HCT116 (cell line): ENCODE data around the gene ABCA1. TPM values are rescaled to one million over a fixed set of nuclear protein-coding genes. Genes with fewer than 3 reads are reported as not detected.

Experiments
- ATAC-seq: fragments of 200-7000 bp; cut with Tn5 transposase; 2 replicates; pipeline ENCODE4 v1.9.1; 2020; ENCODE audit warnings: mild to moderate bottlenecking, moderate library complexity
- BruUV-seq: library from RNA; stranded (reverse); fragments of 400-500 nt; replicated peaks from 2 replicates; lab custom pipeline; 2021; lab: Mats Ljungman, UMichigan
- CTCF ChIA-PET: fragments of 300-600 bp; sonication (Branson Sonifier 250); formaldehyde crosslinking; loops from one replicate; lab custom pipeline; 2021; ENCODE audit warnings: antibody characterized with exemption; lab: Charles Lee
- POLR2A ChIA-PET: fragments of 300-600, 350-600 bp; sonication (Branson Sonifier 250); formaldehyde crosslinking; loops from one replicate; lab custom pipeline; 2021; ENCODE audit warnings: antibody characterized with exemption; lab: Charles Lee
- RAD21 ChIA-PET, 2 experiments: fragments of 300-600 bp; sonication (Branson Sonifier 250); formaldehyde crosslinking; loops; one replicate each; lab custom pipeline; 2023; ENCODE audit warnings: low total read pairs in 2 of 2; ENCODE audit not compliant: uncharacterized antibody in 2 of 2, unreplicated experiment in 2 of 2, low non-redundant PET in 1 of 2; lab: Charles Lee
- DNase-seq: peaks from one replicate; pipeline ENCODE4 v3.0.0-alpha.2; 2010; ENCODE audit warnings: low read depth, low spot score
- H2AFZ ChIP-seq: fragments of 200-600 bp; shearing (Covaris generic), sonication (generic); 2 replicates; pipeline ENCODE4 v1.6.1; 2017; ENCODE audit warnings: low read depth, mixed run types, mixed read lengths, antibody characterized with exemption, low read length; ENCODE audit not compliant: poor library complexity, severe bottlenecking
- H3K27ac ChIP-seq: 2 replicates; pipeline ENCODE4 v1.5.1; 2012; ENCODE audit warnings: low read depth, low read length
- H3K27me3 ChIP-seq: fragments of 200-600 bp; sonication (generic); 2 replicates; pipeline ENCODE4 v1.6.1; 2016; ENCODE audit warnings: mixed run types, low read length, mixed read lengths; ENCODE audit not compliant: insufficient read depth
- H3K36me3 ChIP-seq, 2 experiments: fragments of 200-500 bp in 1 of 2; fragments of 200-600 bp in 1 of 2; sonication (Bioruptor generic) in 1 of 2; sonication (generic) in 1 of 2; 2 replicates each; pipeline versions ENCODE4 v1.5.1 to v1.6.1; 2014 to 2016; ENCODE audit warnings: low read length in 2 of 2, inconsistent platforms in 1 of 2, mixed read lengths in 1 of 2, mixed run types in 1 of 2; ENCODE audit not compliant: insufficient read depth in 2 of 2, control insufficient read depth in 1 of 2
- H3K4me1 ChIP-seq, 2 experiments: fragments of 200-600 bp in 1 of 2; sonication (generic) in 1 of 2; 2 replicates each; pipeline versions ENCODE4 v1.5.1 to v1.6.1; 2012 to 2017; ENCODE audit warnings: low read length in 2 of 2, inconsistent platforms in 1 of 2, mild to moderate bottlenecking in 1 of 2, mixed read lengths in 1 of 2, mixed run types in 1 of 2, moderate library complexity in 1 of 2; ENCODE audit not compliant: insufficient read depth in 2 of 2, control insufficient read depth in 1 of 2
- H3K4me2 ChIP-seq: fragments of 200-600 bp; sonication (generic); 2 replicates; pipeline ENCODE4 v1.6.1; 2017; ENCODE audit warnings: mixed run types, low read length, mixed read lengths
- H3K4me3 ChIP-seq, 2 experiments: fragments of 200-600 bp in 1 of 2; sonication (generic) in 1 of 2; replicated peaks in 1 of 2; 2 replicates each; pipeline ENCODE4 v1.5.1; 2011 to 2016; ENCODE audit warnings: low read length in 2 of 2, control low read depth in 1 of 2, low read depth in 1 of 2, mild to moderate bottlenecking in 1 of 2, mixed read lengths in 1 of 2, mixed run types in 1 of 2
- H3K79me2 ChIP-seq: fragments of 200-600 bp; sonication (generic); 2 replicates; pipeline ENCODE4 v1.6.1; 2017; ENCODE audit warnings: mild to moderate bottlenecking, mixed run types, low read length, moderate library complexity, mixed read lengths; ENCODE audit not compliant: insufficient read depth
- H3K9ac ChIP-seq: fragments of 200-600 bp; sonication (generic); 2 replicates; pipeline ENCODE4 v1.6.1; 2016; ENCODE audit warnings: low read length, mixed read lengths
- H3K9me2 ChIP-seq: fragments of 200-600 bp; sonication (generic), shearing (Covaris generic); 2 replicates; pipeline ENCODE4 v1.6.1; 2017; ENCODE audit warnings: mixed run types, mild to moderate bottlenecking, moderate library complexity; ENCODE audit not compliant: insufficient read depth
- H3K9me3 ChIP-seq, 2 experiments: fragments of 200-500 bp in 1 of 2; fragments of 200-600 bp in 1 of 2; sonication (Bioruptor generic) in 1 of 2; sonication (generic) in 1 of 2; 2 replicates each; pipeline ENCODE4 v1.6.1; 2014 to 2017; ENCODE audit warnings: low read length in 2 of 2, mixed read lengths in 2 of 2, inconsistent platforms in 1 of 2, low read depth in 1 of 2, mild to moderate bottlenecking in 1 of 2, mixed run types in 1 of 2, moderate library complexity in 1 of 2; ENCODE audit not compliant: control insufficient read depth in 1 of 2, insufficient read depth in 1 of 2
- H4K20me1 ChIP-seq: fragments of 200-600 bp; sonication (generic), shearing (Covaris generic); 2 replicates; pipeline ENCODE4 v1.6.1; 2017; ENCODE audit warnings: mixed run types, mild to moderate bottlenecking, moderate library complexity; ENCODE audit not compliant: insufficient read depth
- CBX3 ChIP-seq: IDR thresholded peaks from 2 replicates; pipeline ENCODE4 v1.6.1; 2012; ENCODE audit warnings: low read depth
- EGR1 ChIP-seq: IDR thresholded peaks from 2 replicates; pipeline ENCODE4 v1.6.1; 2012; ENCODE audit warnings: low read depth
- ELF1 ChIP-seq: IDR thresholded peaks from 2 replicates; pipeline ENCODE4 v1.6.1; 2012; ENCODE audit warnings: low read depth, borderline replicate concordance
- EZH2 ChIP-seq: fragments of 200-600 bp; sonication (generic); IDR thresholded peaks from 2 replicates; pipeline ENCODE4 v1.6.1; 2017; ENCODE audit warnings: antibody characterized with exemption, mixed run types
- EZH2phosphoT487 ChIP-seq: fragments of 200-600 bp; IDR thresholded peaks from 2 replicates; pipeline ENCODE4 v1.6.1; 2018; ENCODE audit warnings: antibody characterized with exemption, borderline replicate concordance
- POLR2A ChIP-seq: IDR thresholded peaks from 2 replicates; pipeline ENCODE4 v1.7.0; 2011; ENCODE audit warnings: borderline replicate concordance; ENCODE audit not compliant: insufficient read depth, insufficient read length; ENCODE audit errors: extremely low read depth
- RAD21 ChIP-seq: IDR thresholded peaks from 2 replicates; pipeline ENCODE4 v1.6.1; 2012; ENCODE audit warnings: low read depth, mild to moderate bottlenecking
- SP1 ChIP-seq: IDR thresholded peaks from 2 replicates; pipeline ENCODE4 v1.6.1; 2012; ENCODE audit warnings: low read depth
- SRF ChIP-seq: IDR thresholded peaks from 2 replicates; pipeline ENCODE4 v1.6.1; 2012; ENCODE audit warnings: low read depth
- ZNF274 ChIP-seq: fragments of 200-500 bp; sonication (Bioruptor generic); IDR thresholded peaks from 2 replicates; pipeline ENCODE4 v1.6.1; 2014; ENCODE audit warnings: mild to moderate bottlenecking, low read depth, low read length, inconsistent platforms
- intact Hi-C: fragments of 100-400 bp; cut with micrococcal nuclease; formaldehyde crosslinking; loops from 2 replicates; pipeline ENCODE4 v1.10.0; 2022
- total RNA-seq: library from RNA; stranded (reverse); gene quantifications from one replicate; pipeline ENCODE4 v1.2.1, GENCODE V29; 2021; ENCODE audit not compliant: unreplicated experiment
- TF ChIP-seq, protein P1 (sequence below): IDR thresholded peaks from 2 replicates; pipeline ENCODE4 v1.6.1; 2011; ENCODE audit warnings: mild to moderate bottlenecking, low read length, moderate library complexity; ENCODE audit not compliant: insufficient replicate concordance; ENCODE audit errors: extremely low read depth

ABCA1 gene
- total RNA-seq, 1 experiment from 2014 or later, result 0.89 TPM

DNA sequence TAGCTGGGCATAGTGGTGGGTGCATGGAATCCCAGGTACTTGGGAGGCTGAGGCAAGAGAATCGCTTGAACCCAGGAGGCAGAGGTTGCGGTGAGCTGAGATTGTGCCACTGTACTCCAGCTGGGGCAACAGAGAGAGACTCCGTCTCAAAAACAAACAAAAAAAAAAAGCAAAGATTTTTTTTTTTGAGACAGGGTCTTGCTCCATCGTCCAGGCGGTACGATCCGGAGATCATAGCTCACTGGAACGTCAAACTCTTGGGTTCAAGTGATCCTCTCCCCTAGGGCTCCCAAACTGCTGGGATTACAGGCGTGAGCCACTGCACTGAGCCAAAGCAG is 37.6 kb downstream of the ABCA1 start:
- ChIA-PET POLR2A (no interaction called here), CTCF (no interaction called here), RAD21 (no interaction called here)
- DNase-seq (no peak), ATAC-seq (no peak)
- no peak overlapping the region for H3K27ac ChIP-seq
- intact Hi-C loops, result no loop called here
- no peaks in the 10 kb centered on the region; the same call in 1 of the 2 replicates for H3K27me3 ChIP-seq
- TF ChIP-seq POLR2A (no peak), EZH2 (no peak)
- no peak overlapping the region for H3K9ac ChIP-seq
- no peaks in the 10 kb centered on the region for H3K9me3 ChIP-seq
- no peak overlapping the region for H3K4me3 ChIP-seq
- no peak overlapping the region for H2AFZ ChIP-seq
- H4K20me1 ChIP-seq, result no peaks in the 10 kb centered on the region
- no peaks in the 10 kb centered on the region for H3K4me1 ChIP-seq
- H3K79me2 ChIP-seq, result no peaks in the 10 kb centered on the region
- BruUV-seq, result no TSS peak
- no peaks in the 10 kb centered on the region for H3K36me3 ChIP-seq
- H3K4me2 ChIP-seq, result no peak overlapping the region
- no peaks in the 10 kb centered on the region for H3K9me2 ChIP-seq

DNA sequence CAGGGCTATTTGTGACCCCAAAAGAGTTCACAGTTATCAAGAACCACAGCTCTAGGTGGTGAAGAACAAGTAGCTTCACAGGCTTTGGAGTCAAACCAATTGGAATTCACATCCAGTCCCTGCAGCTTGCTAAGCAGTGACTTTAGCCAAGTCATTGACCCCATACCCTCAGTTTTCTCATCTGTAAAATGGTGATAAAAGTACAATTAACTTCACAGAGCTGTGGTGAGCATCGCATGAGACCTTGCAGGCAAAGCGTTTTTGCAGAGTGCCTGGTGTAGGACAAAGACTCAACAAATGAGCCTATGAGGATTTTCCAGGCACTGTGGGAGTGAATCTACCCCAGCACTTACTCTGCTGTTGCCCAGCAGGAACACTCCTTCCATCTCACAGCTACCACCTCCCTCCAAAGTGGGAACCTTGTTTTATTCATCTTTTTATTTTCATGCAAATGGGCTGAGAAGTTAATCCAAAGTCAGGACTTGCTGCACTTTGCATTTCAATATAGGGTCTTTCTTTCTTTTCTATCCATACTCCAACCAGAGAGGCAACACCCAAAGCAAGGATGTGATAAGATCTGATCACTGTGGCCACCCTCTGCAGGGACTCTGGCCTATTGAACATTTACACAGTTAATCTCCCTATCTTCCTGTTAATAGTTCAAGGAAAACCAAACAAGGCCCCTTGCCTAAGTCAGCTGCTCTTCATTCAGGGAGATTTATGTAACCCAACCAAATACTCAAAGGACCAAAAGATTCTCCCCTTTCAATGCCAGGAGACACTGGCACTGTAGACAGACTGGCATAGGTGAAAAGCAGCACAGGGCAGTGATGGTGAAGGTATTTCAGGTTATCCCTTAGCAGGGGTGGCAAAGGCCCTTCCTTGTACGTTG is 41.9 kb downstream of the ABCA1 start:
- no peak overlapping the region for H3K9ac ChIP-seq
- no peaks in the 10 kb centered on the region for H3K36me3 ChIP-seq
- H3K27me3 ChIP-seq, result no peaks in the 10 kb centered on the region; the same call in 1 of the 2 replicates
- RAD21 ChIA-PET, result no interaction called here
- H3K4me1 ChIP-seq, result no peaks in the 10 kb centered on the region
- intact Hi-C loops, result no loop called here
- POLR2A ChIA-PET, result no interaction called here
- no peak overlapping the region for H3K4me3 ChIP-seq
- no TSS peak for BruUV-seq
- no peaks in the 10 kb centered on the region for H3K9me3 ChIP-seq
- no peaks in the 10 kb centered on the region for H3K79me2 ChIP-seq
- H3K27ac ChIP-seq, result no peak overlapping the region
- CTCF ChIA-PET, result no interaction called here
- H3K4me2 ChIP-seq, result no peak overlapping the region
- H3K9me2 ChIP-seq, result no peaks in the 10 kb centered on the region
- H4K20me1 ChIP-seq, result no peaks in the 10 kb centered on the region
- TF ChIP-seq SRF (no peak), EZH2phosphoT487 (no peak), CBX3 (no peak), RAD21 (no peak), EGR1 (no peak), ELF1 (no peak), SP1 (no peak), ZNF274 (no peak)
- TF ChIP-seq, protein P1, sequence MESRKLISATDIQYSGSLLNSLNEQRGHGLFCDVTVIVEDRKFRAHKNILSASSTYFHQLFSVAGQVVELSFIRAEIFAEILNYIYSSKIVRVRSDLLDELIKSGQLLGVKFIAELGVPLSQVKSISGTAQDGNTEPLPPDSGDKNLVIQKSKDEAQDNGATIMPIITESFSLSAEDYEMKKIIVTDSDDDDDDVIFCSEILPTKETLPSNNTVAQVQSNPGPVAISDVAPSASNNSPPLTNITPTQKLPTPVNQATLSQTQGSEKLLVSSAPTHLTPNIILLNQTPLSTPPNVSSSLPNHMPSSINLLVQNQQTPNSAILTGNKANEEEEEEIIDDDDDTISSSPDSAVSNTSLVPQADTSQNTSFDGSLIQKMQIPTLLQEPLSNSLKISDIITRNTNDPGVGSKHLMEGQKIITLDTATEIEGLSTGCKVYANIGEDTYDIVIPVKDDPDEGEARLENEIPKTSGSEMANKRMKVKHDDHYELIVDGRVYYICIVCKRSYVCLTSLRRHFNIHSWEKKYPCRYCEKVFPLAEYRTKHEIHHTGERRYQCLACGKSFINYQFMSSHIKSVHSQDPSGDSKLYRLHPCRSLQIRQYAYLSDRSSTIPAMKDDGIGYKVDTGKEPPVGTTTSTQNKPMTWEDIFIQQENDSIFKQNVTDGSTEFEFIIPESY, result no peak
- TF ChIP-seq, all 23 proteins: peak for 0
- DNase-seq (no peak), ATAC-seq (no peak)
- H2AFZ ChIP-seq, result no peak overlapping the region
